ENCODE results near the gene RALGAPB. TPM values are rescaled to one million over a fixed set of nuclear protein-coding genes. Genes with fewer than 3 reads are reported as not detected.
A peak's percentile ranks its signal among the peaks of the same experiment; 100 is the strongest.

The RALGAPB gene
- total and polyA plus RNA-seq, 2 of the 13 experiments (the other 11 are each of a cell fraction or from before 2014, with no cell fraction given): 17.6 to 30.6 TPM

GRCh38 chr20:38586181-38586525, 113.5 kb downstream of the RALGAPB start (continued):
- TF ChIP-seq GMEB2 (CRISPR knock-in tag; IDR thresholded peaks at IDR 0.05; ENCODE audit: low read depth) (no peak), HMG20A (CRISPR knock-in tag; IDR thresholded peaks at IDR 0.05; ENCODE audit: borderline replicate concordance) (no peak), ATAD3A (CRISPR knock-in tag; IDR thresholded peaks at IDR 0.05) (0 out of 2 replicates have a peak, but pooled peaks have one; percentile 2), NRL (CRISPR knock-in tag; IDR thresholded peaks at IDR 0.05; ENCODE audit: borderline replicate concordance) (no peak), U2AF1 (optimal IDR thresholded peaks at IDR 0.05; ENCODE audit: low read depth, low read length) (no peak), KDM3A (CRISPR knock-in tag; IDR thresholded peaks at IDR 0.05; ENCODE audit: low read depth) (no peak), POLR2AphosphoS5 (IDR thresholded peaks at IDR 0.05; ENCODE audit: low read depth, low read length) (no peak), ZNF333 (CRISPR knock-in tag; IDR thresholded peaks at IDR 0.05; ENCODE audit: borderline replicate concordance) (0 out of 2 replicates have a peak, but pooled peaks have one; percentile 27), ZFP1 (CRISPR knock-in tag; IDR thresholded peaks at IDR 0.05) (no peak), ZNF510 (CRISPR knock-in tag; IDR thresholded peaks at IDR 0.05; ENCODE audit: low read depth) (no peak), ZNF362 (CRISPR knock-in tag; IDR thresholded peaks at IDR 0.05; ENCODE audit: borderline replicate concordance) (no peak), DRAP1 (CRISPR knock-in tag; IDR thresholded peaks at IDR 0.05) (no peak), FOXK2 (IDR thresholded peaks at IDR 0.05) (no peak), HCFC1 (IDR thresholded peaks at IDR 0.05; ENCODE audit: low read depth, low read length) (no peak), ZNF569 (CRISPR knock-in tag; IDR thresholded peaks at IDR 0.05; ENCODE audit: borderline replicate concordance) (0 out of 2 replicates have a peak, but pooled peaks have one; percentile 5), MTERF4 (CRISPR knock-in tag; IDR thresholded peaks at IDR 0.05) (no peak; the same call in 1 of the 2 replicates), NCOA2 (CRISPR knock-in tag; IDR thresholded peaks at IDR 0.05) (no peak), ZNF414 (CRISPR knock-in tag; IDR thresholded peaks at IDR 0.05) (no peak), TP53 (CRISPR knock-in tag; conservative IDR thresholded peaks at IDR 0.05) (no peak), GPBP1L1 (CRISPR knock-in tag; IDR thresholded peaks at IDR 0.05) (no peak), ZNF839 (CRISPR knock-in tag; IDR thresholded peaks at IDR 0.05; ENCODE audit: borderline replicate concordance) (no peak; the same call in 1 of the 2 replicates), KLF6 (CRISPR knock-in tag; IDR thresholded peaks at IDR 0.05) (no peak), RXRA (CRISPR knock-in tag; IDR thresholded peaks at IDR 0.05) (no peak), ZNF788 (CRISPR knock-in tag; IDR thresholded peaks at IDR 0.05; ENCODE audit: borderline replicate concordance) (no peak)
